Measurements from ENCODE around the gene PARP4. TPM values are rescaled to one million over a fixed set of nuclear protein-coding genes. Genes with fewer than 3 reads are reported as not detected.
"Not testable (repeated sequence)": the region's sequence is repeated elsewhere in the genome, so short reads cannot be mapped to it uniquely, and the experiment has no call there.

The PARP4 gene
- total and polyA plus RNA-seq, 2 donors (not counting 1 experiment from before 2014, with no cell fraction given), result 41.2 to 41.8 TPM

GRCh38 chr13:24443366-24443765, 69.2 kb downstream of the PARP4 start:
- Histone ChIP-seq H3K79me2 (ENCODE audit: control insufficient read depth, insufficient read depth, low read length) (no peaks in the 10 kb centered on the region), H3K9ac (ENCODE audit: insufficient read depth, low read length) (no peak overlapping the region), H3K4me2 (ENCODE audit: extremely low read depth, insufficient read depth, low read length) (no peak overlapping the region), H3K9me3 (ENCODE audit: control insufficient read depth, insufficient read depth, low read depth, low read length) (no peaks in the 10 kb centered on the region), H4K20me1 (ENCODE audit: control insufficient read depth, extremely low read depth, insufficient read depth, low read length) (no peaks in the 10 kb centered on the region), H3K27me3 (ENCODE audit: control insufficient read depth, insufficient read depth, low read length) (no peaks in the 10 kb centered on the region), H3K36me3 (ENCODE audit: control insufficient read depth, insufficient read depth, low read length) (peaks cover 2% of the 10 kb centered on the region), H3K4me1 (ENCODE audit: control insufficient read depth, extremely low read depth, insufficient read depth, low read length) (no peaks in the 10 kb centered on the region), H2AFZ (ENCODE audit: low read length) (no peak overlapping the region), H3K4me3 (replicated peaks in 1 of 4; ENCODE audit: control extremely low read depth in 1 of 4, insufficient read depth in 1 of 4, low read depth in 3 of 4, low read length in 4 of 4) (no peak overlapping the region), H3K27ac (ENCODE audit: insufficient read depth, low read length) (no peak overlapping the region)
- TF ChIP-seq EZH2 (IDR thresholded peaks at IDR 0.05; ENCODE audit: low read length, missing control alignments) (no peak), CTCF (conservative IDR thresholded peaks at IDR 0.05 in 1 of 2, IDR thresholded peaks at IDR 0.05 in 1 of 2; ENCODE audit: low read depth in 1 of 2, low read length in 2 of 2) (no peak)
- DNase-seq (ENCODE audit: low read depth in 2 of 2), result peak in 1 of 2 donors; percentile 36

- DNase-seq (ENCODE audit: low read depth in 2 of 2); H3K27me3 ChIP-seq (ENCODE audit: control insufficient read depth, insufficient read depth, low read length); H3K36me3 ChIP-seq (ENCODE audit: control insufficient read depth, insufficient read depth, low read length); H3K9me3 ChIP-seq (ENCODE audit: control insufficient read depth, insufficient read depth, low read depth, low read length); H3K9ac ChIP-seq (ENCODE audit: insufficient read depth, low read length); H3K4me1 ChIP-seq (ENCODE audit: control insufficient read depth, extremely low read depth, insufficient read depth, low read length); H2AFZ ChIP-seq (ENCODE audit: low read length); H4K20me1 ChIP-seq (ENCODE audit: control insufficient read depth, extremely low read depth, insufficient read depth, low read length); H3K4me2 ChIP-seq (ENCODE audit: extremely low read depth, insufficient read depth, low read length); H3K27ac ChIP-seq (ENCODE audit: insufficient read depth, low read length); H3K79me2 ChIP-seq (ENCODE audit: control insufficient read depth, insufficient read depth, low read length); H3K4me3 ChIP-seq (replicated peaks in 1 of 4; ENCODE audit: control extremely low read depth in 1 of 4, insufficient read depth in 1 of 4, low read depth in 3 of 4, low read length in 4 of 4): not testable (repeated sequence)
These were observed 86.5 kb downstream of the PARP4 start for GRCh38 chr13:24426045-24426444.

- not testable (repeated sequence) for H3K4me1 ChIP-seq (ENCODE audit: control insufficient read depth, extremely low read depth, insufficient read depth, low read length); H4K20me1 ChIP-seq (ENCODE audit: control insufficient read depth, extremely low read depth, insufficient read depth, low read length); H3K9ac ChIP-seq (ENCODE audit: insufficient read depth, low read length); H2AFZ ChIP-seq (ENCODE audit: low read length); H3K9me3 ChIP-seq (ENCODE audit: control insufficient read depth, insufficient read depth, low read depth, low read length); H3K27me3 ChIP-seq (ENCODE audit: control insufficient read depth, insufficient read depth, low read length); H3K36me3 ChIP-seq (ENCODE audit: control insufficient read depth, insufficient read depth, low read length); H3K79me2 ChIP-seq (ENCODE audit: control insufficient read depth, insufficient read depth, low read length); DNase-seq (ENCODE audit: low read depth in 2 of 2); H3K4me3 ChIP-seq (replicated peaks in 1 of 4; ENCODE audit: control extremely low read depth in 1 of 4, insufficient read depth in 1 of 4, low read depth in 3 of 4, low read length in 4 of 4); H3K27ac ChIP-seq (ENCODE audit: insufficient read depth, low read length); H3K4me2 ChIP-seq (ENCODE audit: extremely low read depth, insufficient read depth, low read length)
These were observed 92.9 kb downstream of the PARP4 start for GRCh38 chr13:24419668-24420067.

- H3K79me2 ChIP-seq (ENCODE audit: control insufficient read depth, insufficient read depth, low read length), result no peaks in the 10 kb centered on the region
- H3K9ac ChIP-seq (ENCODE audit: insufficient read depth, low read length), result no peak overlapping the region
- no peaks in the 10 kb centered on the region for H3K4me1 ChIP-seq (ENCODE audit: control insufficient read depth, extremely low read depth, insufficient read depth, low read length)
- H3K4me3 ChIP-seq (replicated peaks in 1 of 4; ENCODE audit: control extremely low read depth in 1 of 4, insufficient read depth in 1 of 4, low read depth in 3 of 4, low read length in 4 of 4), result no peak overlapping the region
- no peaks in the 10 kb centered on the region for H4K20me1 ChIP-seq (ENCODE audit: control insufficient read depth, extremely low read depth, insufficient read depth, low read length)
- no peaks in the 10 kb centered on the region for H3K36me3 ChIP-seq (ENCODE audit: control insufficient read depth, insufficient read depth, low read length)
- DNase-seq (ENCODE audit: low read depth in 2 of 2), result no peak
- no peaks in the 10 kb centered on the region for H3K9me3 ChIP-seq (ENCODE audit: control insufficient read depth, insufficient read depth, low read depth, low read length)
- H3K27ac ChIP-seq (ENCODE audit: insufficient read depth, low read length), result no peak overlapping the region
- no peak overlapping the region for H3K4me2 ChIP-seq (ENCODE audit: extremely low read depth, insufficient read depth, low read length)
- H2AFZ ChIP-seq (ENCODE audit: low read length), result no peak overlapping the region
- peaks cover 2% of the 10 kb centered on the region for H3K27me3 ChIP-seq (ENCODE audit: control insufficient read depth, insufficient read depth, low read length)
- TF ChIP-seq EZH2 (IDR thresholded peaks at IDR 0.05; ENCODE audit: low read length, missing control alignments) (no peak), CTCF (conservative IDR thresholded peaks at IDR 0.05 in 1 of 2, IDR thresholded peaks at IDR 0.05 in 1 of 2; ENCODE audit: low read depth in 1 of 2, low read length in 2 of 2) (peak in 1 of 2 donors; percentile 33)
These were observed 104.7 kb downstream of the PARP4 start for GRCh38 chr13:24407844-24408243.

Measured in fibroblast of lung (primary cell).